ENCODE data around the gene PTPN4.

Gene PTPN4

DNA sequence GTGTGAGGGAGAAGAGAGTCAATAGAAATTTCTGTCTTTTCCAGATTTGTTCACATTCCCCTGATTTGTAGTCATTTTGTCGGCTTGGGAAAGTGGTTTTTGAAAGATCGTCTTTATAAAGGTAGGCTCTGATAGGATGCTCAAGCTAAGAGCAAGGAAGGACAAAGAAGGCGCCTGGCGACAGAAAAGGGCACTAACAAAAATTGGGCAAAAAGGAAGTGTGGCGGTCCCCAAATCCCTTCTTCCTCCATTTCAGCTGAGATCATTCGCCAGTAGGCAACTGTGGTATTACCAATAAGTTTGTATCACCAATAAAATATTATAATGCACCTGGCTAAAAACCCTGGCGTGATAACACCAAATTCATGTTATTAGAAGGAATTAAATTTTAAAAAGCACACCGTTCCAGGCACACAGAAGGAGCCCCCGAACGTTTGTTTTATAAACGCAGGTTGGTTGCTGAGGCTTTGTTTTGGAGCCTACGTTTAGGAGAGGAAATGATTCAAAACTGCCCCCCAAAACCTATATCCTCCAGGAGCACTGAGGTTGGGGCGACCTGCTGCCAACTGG, 756 bp upstream of the PTPN4 start:
- H2BK12ac ChIP-seq (ENCODE audit: low read length): no peak overlapping the region
- peak in 1 of 2 donors; percentile 4 for DNase-seq
- H3K4me2 ChIP-seq (ENCODE audit: low read length): peak overlapping the region; percentile 91
- no peak overlapping the region for H3K23ac ChIP-seq (ENCODE audit: low read length)
- H3K79me1 ChIP-seq (ENCODE audit: low read length): peaks cover 8% of the 10 kb centered on the region
- no peaks in the 10 kb centered on the region for H3K36me3 ChIP-seq (ENCODE audit: control insufficient read depth in 1 of 2, insufficient read depth in 2 of 2, low read length in 2 of 2)
- H3K14ac ChIP-seq (ENCODE audit: low read length): no peak overlapping the region
- no peak overlapping the region for H3K18ac ChIP-seq (ENCODE audit: low read length)
- peak overlapping the region; percentile 46 for H2AFZ ChIP-seq (ENCODE audit: insufficient read depth, low read length, poor library complexity)
- no peaks in the 10 kb centered on the region for H3K27me3 ChIP-seq (ENCODE audit: insufficient read depth, low read length)
- H3K4ac ChIP-seq (ENCODE audit: low read depth, low read length): no peak overlapping the region
- peaks cover 5% of the 10 kb centered on the region for H3K79me2 ChIP-seq (ENCODE audit: control insufficient read depth, insufficient read depth, low read length, poor library complexity)
- H3K9ac ChIP-seq (ENCODE audit: low read length): peak overlapping the region; percentile 59
- H4K12ac ChIP-seq (ENCODE audit: low read depth, low read length): no peak overlapping the region
- H3K27ac ChIP-seq (ENCODE audit: low read depth, low read length): no peak overlapping the region
- H2AK5ac ChIP-seq (ENCODE audit: low read length): no peak overlapping the region
- peak overlapping the region; percentile 57 for H4K8ac ChIP-seq (ENCODE audit: low read depth, low read length)
- no CpG with 5 or more reads among the region's 13 CpGs for WGBS (ENCODE audit: extremely low coverage, insufficient coverage, insufficient read length)
- peak overlapping the region; percentile 68 for H3K4me3 ChIP-seq (ENCODE audit: low read depth, low read length)
- no peak overlapping the region for H2BK120ac ChIP-seq (ENCODE audit: insufficient read depth, low read length, poor library complexity)
- H3K4me1 ChIP-seq (ENCODE audit: control insufficient read depth in 1 of 2, insufficient read depth in 2 of 2, low read length in 2 of 2): no peaks in the 10 kb centered on the region
- H2BK5ac ChIP-seq (ENCODE audit: low read depth, low read length, poor library complexity): no peak overlapping the region
- no peaks in the 10 kb centered on the region for H3K9me3 ChIP-seq (ENCODE audit: insufficient read depth, low read depth, low read length)
- no peak overlapping the region for H4K91ac ChIP-seq (ENCODE audit: low read depth, low read length)

- H4K12ac ChIP-seq (ENCODE audit: low read depth, low read length): peak overlapping the region; percentile 73
- no peaks in the 10 kb centered on the region for H3K27me3 ChIP-seq (ENCODE audit: insufficient read depth, low read length)
- H3K18ac ChIP-seq (ENCODE audit: low read length): peak overlapping the region; percentile 69
- no CpG with 5 or more reads among the region's 37 CpGs for WGBS (ENCODE audit: extremely low coverage, insufficient coverage, insufficient read length)
- H2BK5ac ChIP-seq (ENCODE audit: low read depth, low read length, poor library complexity): peak overlapping the region; percentile 87
- peak overlapping the region; percentile 71 for H4K8ac ChIP-seq (ENCODE audit: low read depth, low read length)
- peaks cover 0 to 2% of the 10 kb centered on the region in 2 experiments for H3K4me1 ChIP-seq (ENCODE audit: control insufficient read depth in 1 of 2, insufficient read depth in 2 of 2, low read length in 2 of 2)
- H2AK5ac ChIP-seq (ENCODE audit: low read length): peak overlapping the region; percentile 26
- peak; percentile 32 to 66 for DNase-seq
- H3K27ac ChIP-seq (ENCODE audit: low read depth, low read length): peak overlapping the region; percentile 93
- H3K4me3 ChIP-seq (ENCODE audit: low read depth, low read length): peak overlapping the region; percentile 89
- peak overlapping the region; percentile 80 for H3K4me2 ChIP-seq (ENCODE audit: low read length)
- H3K36me3 ChIP-seq (ENCODE audit: control insufficient read depth in 1 of 2, insufficient read depth in 2 of 2, low read length in 2 of 2): no peaks in the 10 kb centered on the region
- peaks cover 5% of the 10 kb centered on the region for H3K79me2 ChIP-seq (ENCODE audit: control insufficient read depth, insufficient read depth, low read length, poor library complexity)
- H3K9me3 ChIP-seq (ENCODE audit: insufficient read depth, low read depth, low read length): no peaks in the 10 kb centered on the region
- peak overlapping the region; percentile 87 for H3K14ac ChIP-seq (ENCODE audit: low read length)
- H2BK120ac ChIP-seq (ENCODE audit: insufficient read depth, low read length, poor library complexity): peak overlapping the region; percentile 89
- peak overlapping the region; percentile 44 for H3K4ac ChIP-seq (ENCODE audit: low read depth, low read length)
- no peak overlapping the region for H2BK12ac ChIP-seq (ENCODE audit: low read length)
- H2AFZ ChIP-seq (ENCODE audit: insufficient read depth, low read length, poor library complexity): peak overlapping the region; percentile 72
- no peak overlapping the region for H3K23ac ChIP-seq (ENCODE audit: low read length)
- peak overlapping the region; percentile 81 for H3K9ac ChIP-seq (ENCODE audit: low read length)
- H3K79me1 ChIP-seq (ENCODE audit: low read length): peaks cover 8% of the 10 kb centered on the region
- peak overlapping the region; percentile 67 for H4K91ac ChIP-seq (ENCODE audit: low read depth, low read length)
Observed at GRCh38 chr2:119760237-119760955, 674 bp downstream of the PTPN4 start.

DNA sequence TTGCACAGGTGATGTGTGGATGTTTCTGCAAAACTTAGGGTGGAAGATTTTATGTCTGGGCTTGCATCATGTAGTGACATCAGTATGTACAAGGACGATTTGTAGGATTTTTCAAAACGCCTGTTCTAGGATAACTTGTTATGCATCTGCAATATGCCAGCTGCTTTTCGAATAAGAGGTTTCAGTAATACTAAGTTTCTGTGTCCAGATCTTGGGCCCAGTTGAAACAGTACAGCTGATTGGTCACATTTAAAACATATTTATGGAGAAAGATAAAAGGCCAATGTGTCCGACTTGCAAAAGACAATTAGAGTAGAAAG, 1.2 kb downstream of the PTPN4 start:
- Histone ChIP-seq H3K36me3 (ENCODE audit: control insufficient read depth in 1 of 2, insufficient read depth in 2 of 2, low read length in 2 of 2) (no peaks in the 10 kb centered on the region), H3K79me1 (ENCODE audit: low read length) (peaks cover 8% of the 10 kb centered on the region), H2AK5ac (ENCODE audit: low read length) (no peak overlapping the region), H3K4me1 (ENCODE audit: control insufficient read depth in 1 of 2, insufficient read depth in 2 of 2, low read length in 2 of 2) (peaks cover 0 to 2% of the 10 kb centered on the region in 2 experiments), H3K23ac (ENCODE audit: low read length) (no peak overlapping the region), H4K8ac (ENCODE audit: low read depth, low read length) (no peak overlapping the region), H3K27ac (ENCODE audit: low read depth, low read length) (no peak overlapping the region), H3K18ac (ENCODE audit: low read length) (no peak overlapping the region), H3K14ac (ENCODE audit: low read length) (no peak overlapping the region), H3K4me3 (ENCODE audit: low read depth, low read length) (no peak overlapping the region), H4K91ac (ENCODE audit: low read depth, low read length) (no peak overlapping the region), H2BK5ac (ENCODE audit: low read depth, low read length, poor library complexity) (no peak overlapping the region), H3K9me3 (ENCODE audit: insufficient read depth, low read depth, low read length) (no peaks in the 10 kb centered on the region), H3K4ac (ENCODE audit: low read depth, low read length) (no peak overlapping the region), H2AFZ (ENCODE audit: insufficient read depth, low read length, poor library complexity) (no peak overlapping the region), H3K27me3 (ENCODE audit: insufficient read depth, low read length) (no peaks in the 10 kb centered on the region), H3K79me2 (ENCODE audit: control insufficient read depth, insufficient read depth, low read length, poor library complexity) (peaks cover 6% of the 10 kb centered on the region), H4K12ac (ENCODE audit: low read depth, low read length) (no peak overlapping the region), H3K4me2 (ENCODE audit: low read length) (peak overlapping the region; percentile 80), H3K9ac (ENCODE audit: low read length) (no peak overlapping the region), H2BK120ac (ENCODE audit: insufficient read depth, low read length, poor library complexity) (no peak overlapping the region), H2BK12ac (ENCODE audit: low read length) (no peak overlapping the region)
- WGBS (ENCODE audit: extremely low coverage, insufficient coverage, insufficient read length): no CpG with 5 or more reads among the region's 4 CpGs
- DNase-seq: no peak

DNA sequence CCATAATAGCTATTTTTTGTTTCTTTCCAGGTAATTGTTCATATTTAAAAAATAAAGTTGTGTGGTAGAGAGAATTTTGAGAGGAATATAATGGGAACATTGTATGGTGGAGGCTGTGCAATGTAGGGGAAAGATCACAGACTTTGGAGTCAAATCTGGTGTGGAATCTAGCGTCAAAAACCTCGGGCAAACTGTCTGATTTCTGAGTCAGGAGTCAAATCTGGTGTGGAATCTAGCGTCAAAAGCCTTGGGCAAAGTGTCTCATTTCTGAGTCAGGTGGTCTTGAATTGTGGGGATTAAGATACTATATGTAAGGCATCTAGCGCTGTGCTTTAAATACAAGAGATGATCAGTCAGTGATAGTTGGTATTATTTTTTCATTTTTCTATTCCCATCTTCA, 5.1 kb downstream of the PTPN4 start:
- Histone ChIP-seq H2AK5ac (ENCODE audit: low read length) (no peak overlapping the region), H4K8ac (ENCODE audit: low read depth, low read length) (no peak overlapping the region), H3K79me1 (ENCODE audit: low read length) (peaks cover 6% of the 10 kb centered on the region), H3K23ac (ENCODE audit: low read length) (no peak overlapping the region), H3K9ac (ENCODE audit: low read length) (no peak overlapping the region), H3K4me2 (ENCODE audit: low read length) (no peak overlapping the region), H3K36me3 (ENCODE audit: control insufficient read depth in 1 of 2, insufficient read depth in 2 of 2, low read length in 2 of 2) (no peaks in the 10 kb centered on the region), H3K4me3 (ENCODE audit: low read depth, low read length) (no peak overlapping the region), H3K4ac (ENCODE audit: low read depth, low read length) (peak overlapping the region; percentile 62), H3K4me1 (ENCODE audit: control insufficient read depth in 1 of 2, insufficient read depth in 2 of 2, low read length in 2 of 2) (peaks cover 0 to 2% of the 10 kb centered on the region in 2 experiments), H2BK12ac (ENCODE audit: low read length) (no peak overlapping the region), H4K12ac (ENCODE audit: low read depth, low read length) (no peak overlapping the region), H2AFZ (ENCODE audit: insufficient read depth, low read length, poor library complexity) (no peak overlapping the region), H3K79me2 (ENCODE audit: control insufficient read depth, insufficient read depth, low read length, poor library complexity) (peaks cover 5% of the 10 kb centered on the region), H3K9me3 (ENCODE audit: insufficient read depth, low read depth, low read length) (no peaks in the 10 kb centered on the region), H4K91ac (ENCODE audit: low read depth, low read length) (no peak overlapping the region), H3K18ac (ENCODE audit: low read length) (no peak overlapping the region), H3K27ac (ENCODE audit: low read depth, low read length) (no peak overlapping the region), H2BK5ac (ENCODE audit: low read depth, low read length, poor library complexity) (no peak overlapping the region), H2BK120ac (ENCODE audit: insufficient read depth, low read length, poor library complexity) (no peak overlapping the region), H3K14ac (ENCODE audit: low read length) (no peak overlapping the region), H3K27me3 (ENCODE audit: insufficient read depth, low read length) (no peaks in the 10 kb centered on the region)
- peak; percentile 63 to 89 for DNase-seq
- WGBS (ENCODE audit: extremely low coverage, insufficient coverage, insufficient read length): no CpG with 5 or more reads among the region's 4 CpGs

Measured in trophoblast cell (in vitro differentiated cells and primary cell).